H9 (cell line): ENCODE data around the gene COPB1. TPM values are rescaled to one million over a fixed set of nuclear protein-coding genes. Genes with fewer than 3 reads are reported as not detected.

ENCODE experiments used
- DNase-seq: peaks from one replicate; pipeline ENCODE4 v3.0.0-alpha.2; 2017
- H2AFZ ChIP-seq: one replicate; pipeline ENCODE4 v1.6.1; 2013; ENCODE audit warnings: mild to moderate bottlenecking, low read length, control low read depth, moderate library complexity
- H2AK5ac ChIP-seq: 2 replicates; pipeline ENCODE4 v1.6.1; 2013; ENCODE audit warnings: low read length, control low read depth, mixed read lengths; ENCODE audit not compliant: insufficient read length
- H2BK120ac ChIP-seq: one replicate; pipeline ENCODE4 v1.6.1; 2013; ENCODE audit warnings: low read depth, mild to moderate bottlenecking, low read length, control low read depth, inconsistent platforms; ENCODE audit not compliant: poor library complexity, severe bottlenecking
- H2BK12ac ChIP-seq: 2 replicates; pipeline ENCODE4 v1.6.1; 2013; ENCODE audit warnings: low read length, control low read depth, mixed read lengths, low read depth; ENCODE audit not compliant: insufficient read length
- H2BK15ac ChIP-seq: 2 replicates; pipeline ENCODE4 v1.6.1; 2013; ENCODE audit warnings: low read depth, low read length, control low read depth
- H2BK20ac ChIP-seq: one replicate; pipeline ENCODE4 v1.6.1; 2013; ENCODE audit warnings: low read depth, mild to moderate bottlenecking, low read length, control low read depth, inconsistent platforms; ENCODE audit not compliant: poor library complexity, severe bottlenecking
- H2BK5ac ChIP-seq: 2 replicates; pipeline ENCODE4 v1.6.1; 2013; ENCODE audit warnings: low read length, control low read depth, mixed read lengths; ENCODE audit not compliant: insufficient read length
- H3K14ac ChIP-seq: 2 replicates; pipeline ENCODE4 v1.6.1; 2013; ENCODE audit warnings: low read length, control low read depth; ENCODE audit not compliant: insufficient read depth
- H3K18ac ChIP-seq: 2 replicates; pipeline ENCODE4 v1.6.1; 2013; ENCODE audit warnings: low read depth, mild to moderate bottlenecking, mixed read lengths, low read length, control low read depth; ENCODE audit not compliant: insufficient read length
- H3K23ac ChIP-seq: 2 replicates; pipeline ENCODE4 v1.6.1; 2013; ENCODE audit warnings: low read length, control low read depth, mixed read lengths, low read depth; ENCODE audit not compliant: insufficient read length
- H3K23me2 ChIP-seq: 2 replicates; pipeline ENCODE4 v1.6.1; 2013; ENCODE audit warnings: low read depth, mild to moderate bottlenecking, mixed read lengths, low read length, control low read depth; ENCODE audit not compliant: insufficient read length, poor library complexity, severe bottlenecking
- H3K27ac ChIP-seq: 2 replicates; pipeline ENCODE4 v1.5.1; 2013; ENCODE audit warnings: low read length, control low read depth, mixed read lengths, low read depth; ENCODE audit not compliant: insufficient read length
- H3K27me3 ChIP-seq: 2 replicates; pipeline ENCODE4 v1.6.1; 2013; ENCODE audit warnings: low read length, control low read depth, inconsistent platforms; ENCODE audit not compliant: insufficient read depth
- H3K4ac ChIP-seq: 2 replicates; pipeline ENCODE4 v1.6.1; 2013; ENCODE audit warnings: low read depth, mild to moderate bottlenecking, control low read depth, inconsistent platforms, low read length, moderate library complexity
- H3K4me1 ChIP-seq: 2 replicates; pipeline ENCODE4 v1.6.1; 2013; ENCODE audit warnings: low read length, control low read depth, inconsistent platforms; ENCODE audit not compliant: insufficient read depth
- H3K4me2 ChIP-seq: 2 replicates; pipeline ENCODE4 v1.6.1; 2013; ENCODE audit warnings: low read length, control low read depth, mixed read lengths; ENCODE audit not compliant: insufficient read length, insufficient read depth
- H3K56ac ChIP-seq: 2 replicates; pipeline ENCODE4 v1.6.1; 2013; ENCODE audit warnings: low read depth, mild to moderate bottlenecking, mixed read lengths, low read length, control low read depth; ENCODE audit not compliant: insufficient read length
- H3K79me1 ChIP-seq: 2 replicates; pipeline ENCODE4 v1.6.1; 2013; ENCODE audit warnings: low read depth, mild to moderate bottlenecking, moderate library complexity, low read length, control low read depth, inconsistent platforms; ENCODE audit not compliant: insufficient read depth, poor library complexity, severe bottlenecking
- H3K79me2 ChIP-seq: 2 replicates; pipeline ENCODE4 v1.6.1; 2013; ENCODE audit warnings: low read length, control low read depth, inconsistent platforms; ENCODE audit not compliant: insufficient read depth
- H3K9ac ChIP-seq: 2 replicates; pipeline ENCODE4 v1.6.1; 2013; ENCODE audit warnings: low read length, control low read depth, mixed read lengths; ENCODE audit not compliant: insufficient read length; ENCODE audit errors: extremely low read depth
- H3K9me3 ChIP-seq: one replicate; pipeline ENCODE4 v1.6.1; 2013; ENCODE audit warnings: low read depth, low read length, inconsistent platforms; ENCODE audit not compliant: control insufficient read depth
- H3T11ph ChIP-seq: one replicate; pipeline ENCODE4 v1.6.1; 2013; ENCODE audit warnings: mild to moderate bottlenecking, low read length, control low read depth, inconsistent platforms
- H4K20me1 ChIP-seq: one replicate; pipeline ENCODE4 v1.6.1; 2013; ENCODE audit not compliant: control insufficient read depth, insufficient read length, insufficient read depth
- H4K5ac ChIP-seq: 2 replicates; pipeline ENCODE4 v1.6.1; 2013; ENCODE audit warnings: low read depth, mild to moderate bottlenecking, mixed read lengths, low read length, control low read depth; ENCODE audit not compliant: insufficient read length
- H4K8ac ChIP-seq: replicated peaks from 2 replicates; pipeline ENCODE4 v1.6.1; 2013; ENCODE audit warnings: low read length, control low read depth, mixed read lengths, low read depth; ENCODE audit not compliant: insufficient read length
- H4K91ac ChIP-seq: 2 replicates; pipeline ENCODE4 v1.6.1; 2013; ENCODE audit warnings: low read depth, mild to moderate bottlenecking, moderate library complexity, mixed read lengths, low read length, control low read depth; ENCODE audit not compliant: insufficient read length
- H3K27ac Mint-ChIP-seq, 3 experiments: 2 replicates in 2 of 3; 3 replicates in 1 of 3; pipeline ENCODE4 v1.8.0; 2020 to 2021; ENCODE audit warnings: mixed read lengths in 3 of 3, mild to moderate bottlenecking in 1 of 3, moderate library complexity in 1 of 3
- H3K27me3 Mint-ChIP-seq: 2 replicates; pipeline ENCODE4 v1.8.0; 2021; ENCODE audit warnings: low read depth, mild to moderate bottlenecking, moderate library complexity, mixed read lengths
- H3K36me3 Mint-ChIP-seq, 3 experiments: 2 replicates in 2 of 3; 3 replicates in 1 of 3; pipeline ENCODE4 v1.8.0; 2020 to 2021; ENCODE audit warnings: low read depth in 3 of 3, mixed read lengths in 3 of 3; ENCODE audit not compliant: insufficient read depth in 1 of 3
- H3K4me1 Mint-ChIP-seq, 2 experiments: 2 replicates each; pipeline ENCODE4 v1.8.0; 2020; ENCODE audit warnings: mixed read lengths in 2 of 2
- H3K4me3 Mint-ChIP-seq, 2 experiments: 2 replicates in 1 of 2; 3 replicates in 1 of 2; pipeline ENCODE4 v1.8.0; 2020 to 2021; ENCODE audit warnings: mild to moderate bottlenecking in 2 of 2, mixed read lengths in 2 of 2, moderate library complexity in 1 of 2
- H3K9me3 Mint-ChIP-seq, 2 experiments: 2 replicates in 1 of 2; 3 replicates in 1 of 2; pipeline ENCODE4 v1.8.0; 2020; ENCODE audit warnings: mild to moderate bottlenecking in 2 of 2, mixed read lengths in 2 of 2, moderate library complexity in 1 of 2
- total RNA-seq: library from RNA; stranded (reverse); gene quantifications from 2 replicates; pipeline ENCODE4 v1.2.1, GENCODE V29; 2021
- TF ChIP-seq, protein P1 (sequence below): fragments of 200-600 bp; sonication (generic); conservative IDR thresholded peaks from 3 replicates; pipeline ENCODE4 v1.8.0; 2021; ENCODE audit warnings: antibody characterized with exemption, mild to moderate bottlenecking

The COPB1 gene
- total RNA-seq, 1 experiment from 2014 or later: 71.6 TPM

DNA sequence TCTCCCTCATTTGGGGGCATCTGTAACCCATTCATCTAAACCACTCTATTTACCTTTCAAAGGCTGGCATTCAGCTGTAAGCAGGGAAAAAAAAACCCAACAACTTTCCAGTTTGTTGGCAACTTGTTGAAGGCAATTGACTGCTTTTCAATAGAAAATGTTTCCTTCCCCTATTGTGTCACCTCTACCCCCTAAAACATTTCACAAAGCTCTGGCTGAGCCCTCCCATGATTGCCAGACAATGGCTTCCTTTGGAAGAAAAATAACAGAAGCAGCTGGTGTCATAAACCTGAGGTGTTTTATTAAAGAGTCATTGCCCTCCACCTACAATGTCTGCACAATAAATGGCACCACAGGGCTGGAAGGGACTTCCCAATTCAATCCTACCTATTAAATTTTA lies 42.7 kb upstream of the COPB1 start:
- no peak overlapping the region for H4K8ac ChIP-seq
- no peak overlapping the region for H2BK120ac ChIP-seq
- no peak overlapping the region for H3K23ac ChIP-seq
- H3K27me3 ChIP-seq: no peaks in the 10 kb centered on the region
- no peak overlapping the region for H3K27ac ChIP-seq
- H4K20me1 ChIP-seq: no peaks in the 10 kb centered on the region
- H3K4me2 ChIP-seq: no peak overlapping the region
- no peaks in the 10 kb centered on the region for H3K36me3 Mint-ChIP-seq
- H2AFZ ChIP-seq: no peak overlapping the region
- H3K56ac ChIP-seq: no peak overlapping the region
- H4K91ac ChIP-seq: no peak overlapping the region
- DNase-seq: no peak
- H2AK5ac ChIP-seq: no peak overlapping the region
- H3T11ph ChIP-seq: no peak overlapping the region
- H3K79me2 ChIP-seq: no peaks in the 10 kb centered on the region
- no peaks in the 10 kb centered on the region for H3K23me2 ChIP-seq
- H3K27ac Mint-ChIP-seq: no peak overlapping the region
- no peak overlapping the region for H3K4ac ChIP-seq
- no peak overlapping the region for H4K5ac ChIP-seq
- H2BK12ac ChIP-seq: no peak overlapping the region
- no peaks in the 10 kb centered on the region for H3K79me1 ChIP-seq
- H3K9me3 Mint-ChIP-seq: no peaks in the 10 kb centered on the region
- H3K27me3 Mint-ChIP-seq: no peaks in the 10 kb centered on the region
- no peak overlapping the region for H3K18ac ChIP-seq
- H3K14ac ChIP-seq: no peak overlapping the region
- H2BK5ac ChIP-seq: no peak overlapping the region
- H3K4me3 Mint-ChIP-seq: no peak overlapping the region
- no peaks in the 10 kb centered on the region for H3K9me3 ChIP-seq
- no peak overlapping the region for H3K9ac ChIP-seq
- H3K4me1 Mint-ChIP-seq: peaks cover 14 to 20% of the 10 kb centered on the region in 2 experiments
- H2BK20ac ChIP-seq: no peak overlapping the region
- H3K4me1 ChIP-seq: no peaks in the 10 kb centered on the region; the same call in 1 of the 2 replicates
- H2BK15ac ChIP-seq: no peak overlapping the region
- TF ChIP-seq, protein P1, sequence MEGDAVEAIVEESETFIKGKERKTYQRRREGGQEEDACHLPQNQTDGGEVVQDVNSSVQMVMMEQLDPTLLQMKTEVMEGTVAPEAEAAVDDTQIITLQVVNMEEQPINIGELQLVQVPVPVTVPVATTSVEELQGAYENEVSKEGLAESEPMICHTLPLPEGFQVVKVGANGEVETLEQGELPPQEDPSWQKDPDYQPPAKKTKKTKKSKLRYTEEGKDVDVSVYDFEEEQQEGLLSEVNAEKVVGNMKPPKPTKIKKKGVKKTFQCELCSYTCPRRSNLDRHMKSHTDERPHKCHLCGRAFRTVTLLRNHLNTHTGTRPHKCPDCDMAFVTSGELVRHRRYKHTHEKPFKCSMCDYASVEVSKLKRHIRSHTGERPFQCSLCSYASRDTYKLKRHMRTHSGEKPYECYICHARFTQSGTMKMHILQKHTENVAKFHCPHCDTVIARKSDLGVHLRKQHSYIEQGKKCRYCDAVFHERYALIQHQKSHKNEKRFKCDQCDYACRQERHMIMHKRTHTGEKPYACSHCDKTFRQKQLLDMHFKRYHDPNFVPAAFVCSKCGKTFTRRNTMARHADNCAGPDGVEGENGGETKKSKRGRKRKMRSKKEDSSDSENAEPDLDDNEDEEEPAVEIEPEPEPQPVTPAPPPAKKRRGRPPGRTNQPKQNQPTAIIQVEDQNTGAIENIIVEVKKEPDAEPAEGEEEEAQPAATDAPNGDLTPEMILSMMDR: no peak
